Stimulated activated CD4-positive, alpha-beta T cell treated with anti-CD3 and anti-CD28 coated beads, TNF-alpha, amount 100 ng/mL, for 24 hours (primary cell): Measurements from ENCODE around the gene CHCHD3.
"Not testable (repeated sequence)": the region's sequence is repeated elsewhere in the genome, so short reads cannot be mapped to it uniquely, and the experiment has no call there.

Source experiments
- DNase-seq, 3 experiments: peaks; one replicate each; pipeline ENCODE4 v3.0.0-alpha.2; 2020; ENCODE audit warnings: low read depth in 3 of 3

Gene CHCHD3

GRCh38 chr7:132953468-132953867 lies 128.4 kb downstream of the CHCHD3 start:
- no peak for DNase-seq

GRCh38 chr7:132950725-132951124 lies 131.2 kb downstream of the CHCHD3 start:
- DNase-seq, result no peak

GRCh38 chr7:132947011-132947410 lies 134.9 kb downstream of the CHCHD3 start:
- no peak for DNase-seq

- DNase-seq, result no peak
Measured at GRCh38 chr7:132944774-132945173, 137.1 kb downstream of the CHCHD3 start.

GRCh38 chr7:132943645-132944044 lies 138.2 kb downstream of the CHCHD3 start:
- DNase-seq, result no peak

- DNase-seq, result no peak
Measured at GRCh38 chr7:132942701-132943100, 139.2 kb downstream of the CHCHD3 start.

GRCh38 chr7:132941905-132942304 lies 140.0 kb downstream of the CHCHD3 start:
- DNase-seq, result no peak

- DNase-seq, result no peak
Measured at GRCh38 chr7:132941428-132941827, 140.5 kb downstream of the CHCHD3 start.

- DNase-seq, result no peak
Measured at GRCh38 chr7:132940084-132940483, 141.8 kb downstream of the CHCHD3 start.

GRCh38 chr7:132939495-132939894 lies 142.4 kb downstream of the CHCHD3 start:
- no peak for DNase-seq

- no peak for DNase-seq
Measured at GRCh38 chr7:132937286-132937685, 144.6 kb downstream of the CHCHD3 start.

- no peak for DNase-seq
Measured at GRCh38 chr7:132935608-132936007, 146.3 kb downstream of the CHCHD3 start.

GRCh38 chr7:132934017-132934416 lies 147.9 kb downstream of the CHCHD3 start:
- DNase-seq, result no peak

GRCh38 chr7:132933072-132933458 lies 148.8 kb downstream of the CHCHD3 start:
- no peak for DNase-seq

GRCh38 chr7:132932296-132933071 lies 149.4 kb downstream of the CHCHD3 start:
- no peak for DNase-seq

- DNase-seq, result no peak
Measured at GRCh38 chr7:132930881-132931280, 151.0 kb downstream of the CHCHD3 start.

- DNase-seq, result not testable (repeated sequence)
Measured at GRCh38 chr7:132929944-132930343, 151.9 kb downstream of the CHCHD3 start.

GRCh38 chr7:132919771-132920170 lies 162.1 kb downstream of the CHCHD3 start:
- DNase-seq, result no peak

GRCh38 chr7:132915647-132916046 lies 166.2 kb downstream of the CHCHD3 start:
- DNase-seq, result no peak

GRCh38 chr7:132910657-132911056 lies 171.2 kb downstream of the CHCHD3 start:
- DNase-seq, result no peak

GRCh38 chr7:132907380-132907940 lies 174.4 kb downstream of the CHCHD3 start:
- DNase-seq, result no peak

- DNase-seq, result no peak
Measured at GRCh38 chr7:132906193-132906835, 175.6 kb downstream of the CHCHD3 start.

- DNase-seq, result not testable (repeated sequence)
Measured at GRCh38 chr7:132905136-132905535, 176.8 kb downstream of the CHCHD3 start.
